OCI-LY1 (cell line): ENCODE measurements around the gene CTNNA3.

Experiments
- EZH2 ChIP-seq: fragments of 200-600 bp; sonication (generic), shearing (Covaris generic); IDR thresholded peaks from 2 replicates; pipeline ENCODE4 v1.8.0; 2017; ENCODE audit warnings: borderline replicate concordance, mixed run types, mild to moderate bottlenecking, antibody characterized with exemption, low read length, moderate library complexity, mixed read lengths
- TF ChIP-seq, protein P1 (sequence below): fragments of 200-600 bp; sonication (generic), shearing (Covaris generic); IDR thresholded peaks from 2 replicates; pipeline ENCODE4 v1.5.1; 2017; ENCODE audit warnings: mild to moderate bottlenecking, antibody characterized with exemption, low read length, moderate library complexity, mixed read lengths

DNA sequence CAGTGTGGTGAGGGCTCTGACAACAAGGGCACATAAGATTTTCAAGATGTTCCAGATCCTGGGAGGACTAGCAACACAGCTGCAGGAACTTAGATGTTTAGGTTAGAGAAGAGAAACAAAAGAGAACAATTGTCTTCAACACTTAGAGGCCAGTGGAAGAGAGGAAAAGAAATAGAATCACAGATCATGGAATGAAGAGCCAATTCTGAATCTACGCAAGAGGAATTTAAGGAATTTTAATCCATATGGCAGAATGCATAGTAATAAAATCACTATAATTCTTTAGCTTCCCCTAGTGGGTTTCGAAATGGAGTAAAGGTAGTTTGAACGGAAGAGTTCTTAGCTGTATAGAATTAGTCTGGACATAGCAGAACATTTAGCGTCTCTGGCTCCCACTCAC lies 884.8 kb downstream of the CTNNA3 start:
- TF ChIP-seq, protein P1, sequence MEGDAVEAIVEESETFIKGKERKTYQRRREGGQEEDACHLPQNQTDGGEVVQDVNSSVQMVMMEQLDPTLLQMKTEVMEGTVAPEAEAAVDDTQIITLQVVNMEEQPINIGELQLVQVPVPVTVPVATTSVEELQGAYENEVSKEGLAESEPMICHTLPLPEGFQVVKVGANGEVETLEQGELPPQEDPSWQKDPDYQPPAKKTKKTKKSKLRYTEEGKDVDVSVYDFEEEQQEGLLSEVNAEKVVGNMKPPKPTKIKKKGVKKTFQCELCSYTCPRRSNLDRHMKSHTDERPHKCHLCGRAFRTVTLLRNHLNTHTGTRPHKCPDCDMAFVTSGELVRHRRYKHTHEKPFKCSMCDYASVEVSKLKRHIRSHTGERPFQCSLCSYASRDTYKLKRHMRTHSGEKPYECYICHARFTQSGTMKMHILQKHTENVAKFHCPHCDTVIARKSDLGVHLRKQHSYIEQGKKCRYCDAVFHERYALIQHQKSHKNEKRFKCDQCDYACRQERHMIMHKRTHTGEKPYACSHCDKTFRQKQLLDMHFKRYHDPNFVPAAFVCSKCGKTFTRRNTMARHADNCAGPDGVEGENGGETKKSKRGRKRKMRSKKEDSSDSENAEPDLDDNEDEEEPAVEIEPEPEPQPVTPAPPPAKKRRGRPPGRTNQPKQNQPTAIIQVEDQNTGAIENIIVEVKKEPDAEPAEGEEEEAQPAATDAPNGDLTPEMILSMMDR, result no peak
- TF ChIP-seq EZH2, result no peak
